Right atrium auricular region (tissue), 2 donors: ENCODE measurements around the gene ABCA7. TPM values are rescaled to one million over a fixed set of nuclear protein-coding genes. Genes with fewer than 3 reads are reported as not detected.

Source experiments
- total RNA-seq, 2 donors: library from RNA; depleted of rRNA; stranded (reverse); fragments of >200 nt; gene quantifications; one replicate each; pipeline ENCODE4 v1.1.0, GENCODE V29; 2016

The ABCA7 gene
- total RNA-seq, 2 donors from 2014 or later = 4.8 to 5.9 TPM

Other genes with a start within 250 kb of the ABCA7 start
- gene PTBP1, start 242.7 kb upstream of the ABCA7 start, total RNA-seq = 10 to 100 TPM; 49.4 to 73.9 TPM
- not detected for gene PLPPR3, start 218.2 kb upstream of the ABCA7 start, total RNA-seq
- not detected for gene AZU1, start 212.3 kb upstream of the ABCA7 start, total RNA-seq
- gene PRTN3, start 199.1 kb upstream of the ABCA7 start, total RNA-seq = not detected
- gene ELANE, start 187.8 kb upstream of the ABCA7 start, total RNA-seq = under 1 TPM; 0.67 to 0.83 TPM
- 100 to 1,000 TPM; 133 to 652 TPM for gene CFD, start 180.4 kb upstream of the ABCA7 start, total RNA-seq
- 10 to 100 TPM; 17.7 to 26.5 TPM for gene MED16, start 146.9 kb upstream of the ABCA7 start, total RNA-seq
- not detected for gene RNU6-9, start 146.6 kb upstream of the ABCA7 start, total RNA-seq
- 10 to 100 TPM; 19.5 to 30.4 TPM for gene R3HDM4, start 126.9 kb upstream of the ABCA7 start, total RNA-seq
- not detected for gene KISS1R, start 122.8 kb upstream of the ABCA7 start, total RNA-seq
- gene ARID3A, start 114.1 kb upstream of the ABCA7 start, total RNA-seq = 1 to 10 TPM; 1.7 to 3.4 TPM
- gene WDR18, start 55.8 kb upstream of the ABCA7 start, total RNA-seq = 10 to 100 TPM; 13.3 to 24.9 TPM
- under 1 TPM in 1 of 2 donors, not detected in 1; 0.12 TPM for gene GRIN3B, start 39.7 kb upstream of the ABCA7 start, total RNA-seq
- gene TMEM259, start 19.0 kb upstream of the ABCA7 start, total RNA-seq = 100 to 1,000 TPM; 129 to 170 TPM
- gene RNU6-2, start 18.6 kb upstream of the ABCA7 start, total RNA-seq = not detected
- gene CNN2, start 13.5 kb upstream of the ABCA7 start, total RNA-seq = 10 to 100 TPM; 47.8 to 48.5 TPM
- gene ARHGAP45, start 27.1 kb downstream of the ABCA7 start, total RNA-seq = 10 to 100 TPM in 1 of 2 donors, 1 to 10 TPM in 1; 5.2 to 12.8 TPM
- 100 to 1,000 TPM; 149 to 252 TPM for gene POLR2E, start 55.3 kb downstream of the ABCA7 start, total RNA-seq
- gene GPX4, start 63.9 kb downstream of the ABCA7 start, total RNA-seq = 100 to 1,000 TPM; 404 to 529 TPM
- 10 to 100 TPM; 14.7 to 17.7 TPM for gene SBNO2, start 134.2 kb downstream of the ABCA7 start, total RNA-seq
- 10 to 100 TPM; 62.0 to 64.7 TPM for gene STK11, start 165.7 kb downstream of the ABCA7 start, total RNA-seq
- gene CBARP, start 197.9 kb downstream of the ABCA7 start, total RNA-seq = 1 to 10 TPM; 2.4 to 2.6 TPM
- 100 to 1,000 TPM; 193 to 269 TPM for gene ATP5F1D, start 201.6 kb downstream of the ABCA7 start, total RNA-seq
- gene MIDN, start 208.5 kb downstream of the ABCA7 start, total RNA-seq = 10 to 100 TPM; 42.1 to 42.2 TPM
- gene CIRBP, start 229.2 kb downstream of the ABCA7 start, total RNA-seq = 100 to 1,000 TPM; 288 to 385 TPM
- 10 to 100 TPM; 28.9 to 29.8 TPM for gene FAM174C, start 235.4 kb downstream of the ABCA7 start, total RNA-seq
- gene EFNA2, start 245.8 kb downstream of the ABCA7 start, total RNA-seq = not detected